ENCODE data around the gene POLR1E.
"Not testable (repeated sequence)": the region's sequence is repeated elsewhere in the genome, so short reads cannot be mapped to it uniquely, and the experiment has no call there.

POLR1E gene

DNA sequence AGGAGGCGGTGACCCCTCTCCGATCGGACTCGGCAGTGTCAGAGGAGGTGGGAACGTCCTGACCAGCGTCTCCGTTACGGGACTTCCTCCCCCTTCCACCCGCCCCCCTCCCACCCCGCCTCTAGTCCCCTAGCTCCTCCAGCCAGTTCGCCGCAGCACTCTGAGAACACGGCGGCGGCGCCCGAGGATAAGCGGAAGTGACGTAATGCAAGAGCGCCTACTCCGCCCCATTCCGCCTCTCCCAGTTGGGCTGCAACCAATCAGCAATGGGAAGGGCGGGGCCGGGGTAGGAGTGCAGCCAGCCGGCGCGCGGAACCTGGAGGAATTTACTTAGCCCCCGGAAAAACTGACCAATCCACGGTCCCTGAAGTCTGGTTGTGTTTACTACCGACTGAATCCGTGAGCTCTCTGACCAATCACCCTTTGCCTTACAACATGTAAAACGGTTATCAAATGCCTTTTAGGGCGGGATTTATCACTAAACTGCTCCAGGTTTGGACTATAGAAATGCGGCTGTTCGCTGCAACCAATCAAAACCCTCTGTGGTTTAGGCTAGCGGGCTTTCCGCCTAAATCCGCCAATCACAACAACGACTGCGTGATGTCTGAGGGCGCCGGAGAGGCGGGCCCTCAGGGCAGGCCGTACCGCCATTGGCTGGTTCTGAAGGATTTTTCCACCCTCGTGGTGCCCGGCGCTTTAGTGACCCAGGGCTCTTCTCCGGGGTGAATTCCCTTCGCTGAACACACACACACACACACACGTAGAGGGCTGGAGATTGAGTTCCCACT is 20.3 kb upstream of the POLR1E start, which contains the start of gene ZBTB5:
TSS of gene ZBTB5 (minus strand) at position 202 of the 788 bp plus-strand sequence. CDS start 22,899 bp downstream, outside the sequence.
- peak; percentile 100 for DNase-seq

DNA sequence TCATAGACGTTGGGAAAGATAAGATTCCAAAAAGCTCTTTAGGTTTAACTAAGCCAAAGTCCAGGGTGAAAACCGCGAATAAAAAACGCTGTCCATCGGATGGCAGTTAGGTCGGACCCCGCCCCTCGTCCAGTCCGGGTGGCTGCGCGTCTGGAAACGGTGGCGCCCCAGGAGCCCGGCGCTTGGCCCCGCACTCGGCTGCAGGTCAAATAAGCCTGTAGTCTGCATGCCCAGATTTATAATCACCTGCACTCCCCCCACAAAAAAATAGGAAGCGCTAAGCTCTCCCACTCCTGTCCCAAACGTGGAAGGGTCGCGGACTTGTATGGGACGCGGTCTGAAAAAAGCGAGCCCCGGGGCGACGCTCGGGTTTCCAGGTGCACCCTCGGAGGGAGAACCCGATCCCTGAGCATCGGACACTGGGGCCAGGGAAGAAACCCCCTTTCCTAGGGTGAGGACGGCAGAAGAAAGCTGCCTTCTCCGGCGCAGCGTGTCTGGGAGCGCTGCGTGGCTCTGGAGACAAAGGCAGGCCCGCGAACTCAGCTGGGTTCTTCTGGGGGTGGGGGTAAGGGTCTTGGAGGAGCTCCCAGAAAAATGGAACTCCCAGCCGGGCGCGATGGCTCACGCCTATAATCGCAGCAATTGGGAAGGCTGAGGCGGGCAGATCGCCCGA is 19.6 kb upstream of the POLR1E start:
- peak; percentile 85 to 88 for DNase-seq

- not testable (repeated sequence) for DNase-seq
These were observed 18.2 kb upstream of the POLR1E start for GRCh38 chr9:37467530-37467929.

DNA sequence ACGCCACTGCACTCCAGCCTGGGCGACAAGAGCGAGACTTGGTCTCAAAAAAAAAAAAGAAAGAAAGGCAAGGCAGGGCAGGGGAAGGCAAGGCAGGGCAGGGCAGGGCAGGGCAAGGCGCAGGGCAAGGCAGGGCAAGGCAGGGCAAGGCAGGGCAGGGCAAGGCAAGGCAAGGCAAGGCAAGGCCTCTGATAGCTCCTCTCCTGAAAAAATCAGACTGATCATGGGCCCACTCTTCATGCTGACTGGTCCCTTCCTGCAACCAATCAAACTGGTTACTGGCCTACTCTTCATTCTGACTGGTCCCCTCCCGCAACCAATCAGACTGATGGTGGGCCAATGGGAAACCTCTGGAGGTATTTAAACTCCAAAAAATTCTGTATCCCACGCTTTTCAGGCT is 17.1 kb upstream of the POLR1E start:
- no peak for DNase-seq

GRCh38 chr9:37471942-37472684 is 13.6 kb upstream of the POLR1E start:
- no peak for DNase-seq

- DNase-seq, result not testable (repeated sequence)
These were observed 11.8 kb upstream of the POLR1E start for GRCh38 chr9:37473982-37474381.

DNA sequence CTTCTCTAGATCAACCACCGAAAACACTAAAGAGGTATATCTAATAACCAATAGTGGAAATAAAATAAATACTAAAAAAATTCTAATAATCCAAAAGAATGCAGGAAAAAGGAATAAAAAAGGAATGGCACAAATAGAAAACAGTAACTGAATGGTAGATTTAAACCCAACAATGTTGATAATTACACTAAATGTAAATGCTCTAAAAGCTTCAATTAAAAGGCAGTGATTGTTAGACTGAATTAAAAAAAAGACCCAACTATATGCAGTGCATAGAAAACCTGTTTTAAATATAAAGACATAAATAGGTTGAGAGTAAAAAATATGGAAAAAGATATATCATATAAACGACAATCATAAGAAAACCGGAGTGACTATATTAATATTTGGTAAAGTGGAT is 11.3 kb upstream of the POLR1E start:
- DNase-seq, result no peak

DNA sequence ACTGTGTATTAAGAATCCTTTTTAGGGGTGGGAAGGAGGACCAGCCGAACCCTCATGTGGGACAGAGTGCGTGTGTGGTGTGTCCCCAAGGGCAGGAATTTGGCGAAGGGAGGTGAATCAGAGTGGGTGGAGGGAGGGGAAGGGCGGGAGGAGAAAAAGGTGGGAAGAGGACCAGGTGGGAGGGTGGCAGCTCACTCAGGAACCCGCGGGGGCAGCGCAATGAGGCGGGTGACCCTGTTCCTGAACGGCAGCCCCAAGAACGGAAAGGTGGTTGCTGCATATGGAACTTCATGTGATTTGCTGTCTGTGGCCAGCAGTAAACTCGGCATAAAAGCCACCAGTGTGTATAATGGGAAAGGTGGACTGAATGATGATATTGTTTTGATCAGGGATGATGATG is 8.8 kb upstream of the POLR1E start:
- no peak for DNase-seq

DNA sequence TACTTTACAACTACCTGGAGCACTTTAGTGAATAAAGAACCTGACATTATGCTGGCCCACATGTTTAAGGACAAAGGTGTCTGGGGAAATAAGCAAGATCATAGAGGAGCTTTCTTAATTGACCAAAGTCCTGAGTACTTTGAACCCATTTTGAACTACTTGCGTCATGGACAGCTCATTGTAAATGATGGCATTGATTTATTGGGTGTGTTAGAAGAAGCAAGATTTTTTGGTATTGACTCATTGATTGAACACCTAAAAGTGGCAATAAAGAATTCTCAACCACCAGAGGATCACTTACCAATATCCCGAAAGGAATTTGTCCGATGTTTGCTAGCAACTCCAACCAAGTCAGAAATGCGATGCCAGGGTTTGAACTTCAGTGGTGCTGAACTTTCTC is 8.3 kb upstream of the POLR1E start:
- DNase-seq, result not testable (repeated sequence)

DNA sequence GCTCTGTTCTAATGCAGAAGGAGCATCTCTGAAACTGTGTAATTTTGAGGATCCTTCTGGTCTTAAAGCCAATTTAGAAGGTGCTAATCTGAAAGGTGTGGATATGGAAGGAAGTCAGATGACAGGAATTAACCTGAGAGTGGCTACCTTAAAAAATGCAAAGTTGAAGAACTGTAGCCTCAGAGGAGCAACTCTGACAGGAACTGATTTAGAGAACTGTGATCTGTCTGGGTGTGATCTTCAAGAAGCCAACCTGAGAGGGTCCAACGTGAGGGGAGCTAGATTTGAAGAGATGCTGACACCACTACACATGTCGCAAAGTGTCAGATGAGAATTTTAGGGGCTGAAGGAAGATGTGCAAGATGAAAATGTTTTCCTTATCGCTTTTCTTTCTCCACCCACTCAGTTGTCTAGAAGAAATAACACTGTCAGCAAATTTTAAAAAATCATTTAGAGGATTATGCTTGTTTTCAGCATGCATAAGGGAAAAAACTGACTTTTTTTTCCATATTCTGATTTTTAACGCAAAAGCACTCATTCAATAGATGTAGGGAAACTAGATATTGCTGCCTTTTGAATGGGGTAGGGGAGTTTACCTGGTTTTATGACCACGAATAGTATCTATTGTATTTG is 7.6 kb upstream of the POLR1E start:
- not testable (repeated sequence) for DNase-seq

- DNase-seq, result no peak
These were observed 5.0 kb upstream of the POLR1E start for GRCh38 chr9:37480759-37481158.

DNA sequence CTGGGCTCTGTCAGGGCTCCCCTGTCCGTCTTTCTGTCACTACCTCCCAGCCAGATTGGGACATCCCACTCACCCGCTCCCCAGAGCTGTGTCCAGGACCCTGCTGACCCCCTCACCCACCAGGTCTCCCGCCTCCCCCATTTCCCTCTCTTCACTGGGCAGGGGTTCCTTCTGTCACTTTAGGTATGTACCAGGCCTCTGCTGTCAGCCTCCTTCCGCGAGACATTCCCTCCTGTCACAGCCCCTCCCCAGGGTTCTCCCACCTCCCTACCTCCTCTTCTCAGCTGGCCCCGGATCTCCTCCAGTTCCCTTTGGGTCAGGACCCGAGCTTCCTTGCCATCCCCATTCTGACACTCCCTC is 488 bp downstream of the POLR1E start:
- no peak for DNase-seq

- DNase-seq, result peak in 1 of 2 experiments; percentile 17
These were observed 1.1 kb downstream of the POLR1E start for GRCh38 chr9:37486616-37487548.

- no peak for DNase-seq
These were observed 6.2 kb downstream of the POLR1E start for GRCh38 chr9:37491939-37492338.

DNA sequence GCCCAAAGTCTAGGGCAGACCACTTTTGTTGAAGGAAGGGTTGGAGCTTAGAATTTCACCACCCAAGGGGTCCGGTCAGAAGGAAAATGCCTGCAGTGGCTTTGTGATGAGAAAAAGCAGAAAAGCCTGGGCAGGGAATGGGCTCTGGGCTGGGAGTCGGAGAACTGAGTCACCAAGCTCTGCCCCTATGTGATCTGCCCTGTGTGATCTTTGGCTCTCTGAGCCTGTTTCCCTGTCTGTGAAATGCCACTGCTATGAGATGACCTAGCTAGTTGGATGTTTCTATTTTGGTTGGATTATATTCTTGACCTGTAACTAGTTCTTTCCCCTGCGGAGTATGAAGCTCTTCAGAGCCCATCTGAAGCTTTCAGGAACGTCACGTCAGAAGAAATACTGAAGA is 9.8 kb downstream of the POLR1E start:
- DNase-seq, result no peak

DNA sequence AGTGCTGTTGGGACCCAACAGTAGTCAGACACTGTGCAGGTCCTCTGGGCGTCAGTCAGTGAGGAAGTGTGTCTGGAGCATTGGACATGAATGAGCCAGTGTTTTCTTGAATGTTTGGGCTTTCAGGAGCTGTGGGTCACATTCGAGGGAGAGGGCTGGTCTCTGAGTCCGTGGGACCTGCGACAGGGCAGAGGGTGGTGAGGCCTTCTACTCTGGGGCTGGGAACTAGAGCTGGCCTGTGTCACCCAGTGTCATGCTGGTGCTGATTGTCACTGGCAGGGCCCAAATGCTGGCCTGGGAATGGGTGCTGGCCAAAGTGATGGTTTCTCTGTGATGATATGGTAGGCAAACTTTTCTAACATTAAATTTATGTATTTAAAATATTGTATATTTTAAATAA is 10.3 kb downstream of the POLR1E start:
- no peak for DNase-seq

DNA sequence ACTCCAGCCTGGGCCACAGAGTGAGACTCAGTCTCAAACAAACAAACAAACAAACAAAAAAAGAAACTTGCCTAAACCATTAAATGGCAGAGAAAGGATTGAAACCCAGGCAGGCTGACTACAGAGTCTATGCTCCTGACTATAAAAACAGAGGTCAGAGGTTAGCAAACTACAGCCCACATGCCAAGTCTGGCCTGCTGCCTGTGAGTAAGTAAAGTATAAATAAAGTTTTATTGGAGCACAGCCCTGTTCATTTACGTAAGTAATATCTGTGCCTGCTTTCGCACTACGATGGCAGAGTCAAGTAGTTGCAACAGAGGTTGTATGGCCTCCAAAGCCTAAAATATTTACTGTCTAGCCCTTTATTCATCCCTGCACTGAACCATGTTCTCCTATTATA is 11.6 kb downstream of the POLR1E start:
- no peak for DNase-seq

GRCh38 chr9:37498457-37498856 is 12.7 kb downstream of the POLR1E start:
- DNase-seq, result no peak

GRCh38 chr9:37499297-37499696 is 13.5 kb downstream of the POLR1E start:
- no peak for DNase-seq

- no peak for DNase-seq
These were observed 16.3 kb downstream of the POLR1E start for GRCh38 chr9:37501957-37502596.

DNA sequence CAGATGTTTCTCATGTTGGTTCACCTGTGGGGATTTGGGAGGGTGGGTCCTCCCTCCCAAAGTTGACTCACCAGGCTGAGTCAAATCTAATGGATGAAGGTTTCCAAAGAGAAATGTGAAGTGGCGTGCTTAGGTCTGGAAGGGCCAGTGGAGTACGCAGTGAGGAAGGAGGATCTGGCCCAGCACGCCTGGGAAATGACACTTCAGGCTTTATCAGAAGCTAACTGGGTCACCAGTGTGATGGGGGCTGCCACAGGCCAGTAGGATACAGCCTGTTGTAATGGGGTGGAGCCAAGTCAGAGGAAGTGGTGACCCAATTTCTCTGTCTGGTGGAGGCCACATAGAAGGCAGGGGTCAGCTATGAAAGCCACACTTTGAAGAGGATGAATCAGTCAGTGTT is 18.0 kb downstream of the POLR1E start:
- no peak for DNase-seq

- no peak for DNase-seq
These were observed 18.9 kb downstream of the POLR1E start for GRCh38 chr9:37504605-37505004.

Data from NCI-H2081 (cell line).